Gastroesophageal sphincter (tissue), 3 donors: ENCODE results near the gene FYN.

Source experiments
- EP300 ChIP-seq: sonication (generic); formaldehyde crosslinking; IDR thresholded peaks from one replicate; pipeline ENCODE4 v1.6.1; 2017; ENCODE audit warnings: antibody characterized with exemption, mild to moderate bottlenecking
- POLR2A ChIP-seq, 2 donors: fragments of 450-650 bp; IDR thresholded peaks; one replicate each; pipeline ENCODE4 v1.6.1; 2017; ENCODE audit warnings: antibody characterized with exemption in 2 of 2, mild to moderate bottlenecking in 2 of 2, moderate library complexity in 1 of 2
- POLR2AphosphoS5 ChIP-seq: sonication (generic); formaldehyde crosslinking; IDR thresholded peaks from one replicate; pipeline ENCODE4 v1.6.1; 2017; ENCODE audit warnings: antibody characterized with exemption
- TF ChIP-seq, protein P1 (sequence below), 4 experiments: fragments of 200-600 bp in 2 of 4; fragments of 450-650 bp in 2 of 4; sonication (generic) in 1 of 4; IDR thresholded peaks; one replicate each; pipeline ENCODE4 v1.5.1; 2017 to 2019; ENCODE audit warnings: antibody characterized with exemption in 4 of 4, mild to moderate bottlenecking in 2 of 4, moderate library complexity in 2 of 4

GRCh38 chr6:111838749-111839484 is 34.3 kb downstream of the FYN start:
- TF ChIP-seq, protein P1, sequence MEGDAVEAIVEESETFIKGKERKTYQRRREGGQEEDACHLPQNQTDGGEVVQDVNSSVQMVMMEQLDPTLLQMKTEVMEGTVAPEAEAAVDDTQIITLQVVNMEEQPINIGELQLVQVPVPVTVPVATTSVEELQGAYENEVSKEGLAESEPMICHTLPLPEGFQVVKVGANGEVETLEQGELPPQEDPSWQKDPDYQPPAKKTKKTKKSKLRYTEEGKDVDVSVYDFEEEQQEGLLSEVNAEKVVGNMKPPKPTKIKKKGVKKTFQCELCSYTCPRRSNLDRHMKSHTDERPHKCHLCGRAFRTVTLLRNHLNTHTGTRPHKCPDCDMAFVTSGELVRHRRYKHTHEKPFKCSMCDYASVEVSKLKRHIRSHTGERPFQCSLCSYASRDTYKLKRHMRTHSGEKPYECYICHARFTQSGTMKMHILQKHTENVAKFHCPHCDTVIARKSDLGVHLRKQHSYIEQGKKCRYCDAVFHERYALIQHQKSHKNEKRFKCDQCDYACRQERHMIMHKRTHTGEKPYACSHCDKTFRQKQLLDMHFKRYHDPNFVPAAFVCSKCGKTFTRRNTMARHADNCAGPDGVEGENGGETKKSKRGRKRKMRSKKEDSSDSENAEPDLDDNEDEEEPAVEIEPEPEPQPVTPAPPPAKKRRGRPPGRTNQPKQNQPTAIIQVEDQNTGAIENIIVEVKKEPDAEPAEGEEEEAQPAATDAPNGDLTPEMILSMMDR (IDR thresholded peaks at IDR 0.05) = no peak
- TF ChIP-seq POLR2A (IDR thresholded peaks at IDR 0.05) (no peak), POLR2AphosphoS5 (no peak), EP300 (no peak)
